ENCODE results near the gene CACNA1E.

- TF ChIP-seq CTCF (IDR thresholded peaks at IDR 0.05) (no peak), POLR2A (IDR thresholded peaks at IDR 0.05) (no peak)
These were observed 149.6 kb downstream of the CACNA1E start for GRCh38 chr1:181632960-181633359.
